HEK293T (cell line): ENCODE data around the gene ITGAX.

Experiments
- ARNT ChIP-seq: fragments of 450-650 bp; IDR thresholded peaks from 2 replicates; pipeline ENCODE4 v1.6.1; 2017; ENCODE audit warnings: mild to moderate bottlenecking
- BHLHE40 ChIP-seq: fragments of 450-650 bp; IDR thresholded peaks from 2 replicates; pipeline ENCODE4 v1.6.1; 2016; ENCODE audit warnings: mild to moderate bottlenecking, moderate library complexity, borderline replicate concordance
- CTBP1 ChIP-seq: fragments of 450-650 bp; IDR thresholded peaks from 2 replicates; pipeline ENCODE4 v1.6.1; 2016; ENCODE audit warnings: borderline replicate concordance
- ELF4 ChIP-seq: fragments of 450-650 bp; IDR thresholded peaks from 2 replicates; pipeline ENCODE4 v1.6.1; 2017; ENCODE audit warnings: antibody characterized with exemption
- FOXK2 ChIP-seq: fragments of 450-650 bp; IDR thresholded peaks from 2 replicates; pipeline ENCODE4 v1.6.1; 2016; ENCODE audit warnings: mild to moderate bottlenecking
- FOXM1 ChIP-seq: fragments of 450-650 bp; IDR thresholded peaks from 2 replicates; pipeline ENCODE4 v1.6.1; 2017; ENCODE audit warnings: mild to moderate bottlenecking, borderline replicate concordance
- L3MBTL2 ChIP-seq: fragments of 450-650 bp; conservative IDR thresholded peaks from 2 replicates; pipeline ENCODE4 v1.6.1; 2016; ENCODE audit warnings: mild to moderate bottlenecking
- SP1 ChIP-seq: fragments of 450-650 bp; IDR thresholded peaks from 2 replicates; pipeline ENCODE4 v1.6.1; 2017
- SUZ12 ChIP-seq: fragments of 450-650 bp; IDR thresholded peaks from 2 replicates; pipeline ENCODE4 v1.6.1; 2016; ENCODE audit warnings: mild to moderate bottlenecking

DNA sequence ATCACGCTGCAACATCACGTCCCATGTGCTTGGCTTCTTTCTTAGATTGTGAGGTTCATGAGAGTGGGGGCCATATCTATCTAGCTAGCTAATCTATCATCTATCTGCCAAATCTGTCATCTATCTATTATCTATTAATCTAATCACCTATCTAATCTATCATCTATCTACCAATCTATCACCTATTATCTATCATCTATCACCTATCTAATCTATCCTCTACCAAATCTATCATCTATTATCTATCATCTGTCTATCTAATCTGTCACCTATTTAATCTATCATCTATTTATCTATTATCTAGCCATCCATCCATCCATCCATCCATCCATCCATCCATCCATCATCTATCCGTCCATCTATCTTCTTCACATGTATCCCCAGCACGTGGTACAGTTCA is 59.0 kb downstream of the ITGAX start:
- TF ChIP-seq FOXM1 (no peak), L3MBTL2 (no peak), CTBP1 (no peak), BHLHE40 (no peak), SUZ12 (no peak), ELF4 (no peak), SP1 (no peak), ARNT (no peak), FOXK2 (no peak)
